Measurements from ENCODE around the gene B4GALT1.

DNA sequence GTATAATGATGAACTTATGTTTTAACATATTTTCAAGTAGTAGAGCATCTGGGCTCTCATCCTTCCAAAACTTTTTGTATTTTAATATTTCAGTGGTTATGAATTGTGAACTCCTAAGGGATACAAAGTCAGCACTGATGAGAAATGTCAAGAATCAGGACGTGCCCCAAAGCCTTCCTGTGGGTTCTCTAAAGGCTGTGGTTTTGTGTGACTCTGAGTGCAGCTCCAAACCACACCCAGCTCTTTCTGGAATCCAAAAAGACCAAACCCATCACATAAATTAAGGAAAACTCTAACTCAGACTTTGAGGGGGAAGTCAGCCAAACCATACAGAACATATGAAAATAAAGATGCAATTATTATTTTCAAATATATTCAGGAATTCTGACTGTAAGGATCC is 49.8 kb downstream of the B4GALT1 start:
- TF ChIP-seq, protein P1, sequence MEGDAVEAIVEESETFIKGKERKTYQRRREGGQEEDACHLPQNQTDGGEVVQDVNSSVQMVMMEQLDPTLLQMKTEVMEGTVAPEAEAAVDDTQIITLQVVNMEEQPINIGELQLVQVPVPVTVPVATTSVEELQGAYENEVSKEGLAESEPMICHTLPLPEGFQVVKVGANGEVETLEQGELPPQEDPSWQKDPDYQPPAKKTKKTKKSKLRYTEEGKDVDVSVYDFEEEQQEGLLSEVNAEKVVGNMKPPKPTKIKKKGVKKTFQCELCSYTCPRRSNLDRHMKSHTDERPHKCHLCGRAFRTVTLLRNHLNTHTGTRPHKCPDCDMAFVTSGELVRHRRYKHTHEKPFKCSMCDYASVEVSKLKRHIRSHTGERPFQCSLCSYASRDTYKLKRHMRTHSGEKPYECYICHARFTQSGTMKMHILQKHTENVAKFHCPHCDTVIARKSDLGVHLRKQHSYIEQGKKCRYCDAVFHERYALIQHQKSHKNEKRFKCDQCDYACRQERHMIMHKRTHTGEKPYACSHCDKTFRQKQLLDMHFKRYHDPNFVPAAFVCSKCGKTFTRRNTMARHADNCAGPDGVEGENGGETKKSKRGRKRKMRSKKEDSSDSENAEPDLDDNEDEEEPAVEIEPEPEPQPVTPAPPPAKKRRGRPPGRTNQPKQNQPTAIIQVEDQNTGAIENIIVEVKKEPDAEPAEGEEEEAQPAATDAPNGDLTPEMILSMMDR (IDR thresholded peaks at IDR 0.05): no peak
- no peak for TF ChIP-seq ZFX (IDR thresholded peaks at IDR 0.05; ENCODE audit: borderline replicate concordance)

Data from 22Rv1 (cell line).